GM23338 (cell line): ENCODE measurements around the gene C1orf141. TPM values are rescaled to one million over a fixed set of nuclear protein-coding genes. Genes with fewer than 3 reads are reported as not detected.

Source experiments
- ATAC-seq: fragments of 200-7000 bp; cut with Tn5 transposase; 3 replicates; pipeline ENCODE4 v1.9.1; 2020
- DNase-seq: peaks from one replicate; pipeline ENCODE4 v3.0.0-alpha.2; 2015; ENCODE audit warnings: low spot score
- H2AFZ ChIP-seq: fragments of 200-600 bp; sonication (generic); 2 replicates; pipeline ENCODE4 v1.8.0; 2016; ENCODE audit warnings: antibody characterized with exemption, mild to moderate bottlenecking, moderate library complexity
- H3F3A ChIP-seq: fragments of 200-600 bp; sonication (generic); replicated peaks from 2 replicates; pipeline ENCODE4 v1.8.0; 2017; ENCODE audit warnings: antibody characterized with exemption, mixed run types, low read depth
- H3K27ac ChIP-seq: fragments of 200-600 bp; sonication (generic); 2 replicates; pipeline ENCODE4 v1.6.1; 2016; ENCODE audit warnings: low read depth
- H3K27me3 ChIP-seq: fragments of 200-600 bp; sonication (generic); 2 replicates; pipeline ENCODE4 v1.8.0; 2016; ENCODE audit warnings: mild to moderate bottlenecking, mixed run types, moderate library complexity; ENCODE audit not compliant: insufficient read depth
- H3K36me3 ChIP-seq: fragments of 200-600 bp; sonication (generic); 2 replicates; pipeline ENCODE4 v1.8.0; 2016; ENCODE audit warnings: mild to moderate bottlenecking; ENCODE audit not compliant: insufficient read depth
- H3K4me1 ChIP-seq: fragments of 200-600 bp; sonication (generic); 2 replicates; pipeline ENCODE4 v1.8.0; 2016; ENCODE audit warnings: mild to moderate bottlenecking, moderate library complexity; ENCODE audit not compliant: insufficient read depth
- H3K4me2 ChIP-seq: fragments of 200-600 bp; sonication (generic); 2 replicates; pipeline ENCODE4 v1.7.1; 2017; ENCODE audit warnings: mixed run types
- H3K4me3 ChIP-seq: fragments of 200-600 bp; sonication (generic); 2 replicates; pipeline ENCODE4 v1.6.1; 2016; ENCODE audit warnings: mixed run types
- H3K79me2 ChIP-seq: fragments of 200-600 bp; sonication (generic); replicated peaks from 2 replicates; pipeline ENCODE4 v1.8.0; 2017; ENCODE audit warnings: mild to moderate bottlenecking; ENCODE audit not compliant: insufficient read depth
- H3K9me2 ChIP-seq: fragments of 200-600 bp; sonication (generic); 2 replicates; pipeline ENCODE4 v1.8.0; 2017; ENCODE audit not compliant: insufficient read depth
- H4K20me1 ChIP-seq: fragments of 200-600 bp; sonication (generic); replicated peaks from 2 replicates; pipeline ENCODE4 v1.8.0; 2017; ENCODE audit warnings: mild to moderate bottlenecking; ENCODE audit not compliant: insufficient read depth
- H3K27ac Mint-ChIP-seq: 2 replicates; pipeline ENCODE4 v1.8.0; 2020; ENCODE audit warnings: inconsistent platforms, mild to moderate bottlenecking, moderate library complexity, mixed read lengths
- H3K27me3 Mint-ChIP-seq: 3 replicates; pipeline ENCODE4 v1.8.0; 2022; ENCODE audit warnings: low read depth, mild to moderate bottlenecking, moderate library complexity, mixed read lengths, inconsistent platforms; ENCODE audit not compliant: insufficient read depth, poor library complexity
- H3K36me3 Mint-ChIP-seq: 3 replicates; pipeline ENCODE4 v1.8.0; 2021; ENCODE audit warnings: low read depth, mild to moderate bottlenecking, inconsistent platforms, moderate library complexity, mixed read lengths
- H3K4me1 Mint-ChIP-seq: 3 replicates; pipeline ENCODE4 v1.8.0; 2020; ENCODE audit warnings: mild to moderate bottlenecking, inconsistent platforms, mixed read lengths
- H3K4me3 Mint-ChIP-seq: 3 replicates; pipeline ENCODE4 v1.8.0; 2021; ENCODE audit warnings: moderate library complexity, mild to moderate bottlenecking, inconsistent platforms, mixed read lengths
- H3K9me3 Mint-ChIP-seq: 3 replicates; pipeline ENCODE4 v1.8.0; 2020; ENCODE audit warnings: moderate library complexity, mild to moderate bottlenecking, inconsistent platforms, mixed read lengths
- JUNB ChIP-seq: IDR thresholded peaks from one replicate; pipeline ENCODE4 v1.6.1; 2016; ENCODE audit warnings: antibody characterized with exemption; ENCODE audit not compliant: unreplicated experiment
- POLR2AphosphoS5 ChIP-seq: IDR thresholded peaks from 2 replicates; pipeline ENCODE4 v1.6.1; 2016; ENCODE audit warnings: antibody characterized with exemption, low read depth
- STAT1 ChIP-seq: IDR thresholded peaks from one replicate; pipeline ENCODE4 v1.6.1; 2016; ENCODE audit warnings: antibody characterized with exemption; ENCODE audit not compliant: unreplicated experiment
- polyA plus RNA-seq: library from polyadenylated mRNA; unstranded; fragments of >200 nt; fragmentation: Nextera tagmentation; extraction: Ambion mirVana; gene quantifications from 2 replicates; pipeline ENCODE4 v1.2.1, GENCODE V29; 2016
- total RNA-seq: library from RNA; depleted of rRNA; stranded (reverse); fragments of >200 nt; shearing (Covaris generic); gene quantifications from 2 replicates; pipeline ENCODE4 v1.2.3, GENCODE V29; 2014
- TF ChIP-seq, protein P1 (sequence below): IDR thresholded peaks from one replicate; pipeline ENCODE4 v1.6.1; 2018; ENCODE audit warnings: antibody characterized with exemption; ENCODE audit not compliant: unreplicated experiment
- TF ChIP-seq, protein P2 (sequence below), 2 experiments: fragments of 200-600 bp in 1 of 2; sonication (generic) in 1 of 2; conservative IDR thresholded peaks; 2 replicates each; pipeline versions ENCODE4 v1.5.1 to v1.6.1; 2016 to 2017; ENCODE audit warnings: antibody characterized with exemption in 2 of 2, low read depth in 2 of 2, mild to moderate bottlenecking in 2 of 2, moderate library complexity in 1 of 2
- TF ChIP-seq, protein P3 (sequence below): fragments of 250-450 bp; sonication (Bioruptor Pico); IDR thresholded peaks from 2 replicates; pipeline ENCODE4 v1.5.0; 2020; ENCODE audit warnings: mild to moderate bottlenecking, moderate library complexity

C1orf141 gene
- total and polyA plus RNA-seq, 2 experiments from 2014 or later = not detected

DNA sequence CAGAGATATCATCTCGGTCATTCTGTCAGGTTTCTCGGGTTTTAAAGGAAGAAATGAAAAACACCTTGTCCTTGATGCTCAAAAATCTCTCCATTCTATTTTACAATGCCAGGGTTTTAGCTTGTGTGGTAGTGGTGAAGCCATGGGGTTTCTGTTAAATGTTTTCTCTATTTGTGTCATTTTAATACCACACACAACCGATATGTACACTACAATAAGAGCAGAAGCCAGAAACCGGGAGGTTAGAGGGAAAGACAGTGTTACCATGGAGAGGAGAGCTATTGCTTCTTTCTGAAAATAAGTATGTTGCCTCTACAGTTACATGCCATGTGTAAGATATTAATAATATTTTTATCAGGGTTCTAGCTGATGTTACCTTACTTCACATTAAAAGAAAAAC, 83.6 kb downstream of the C1orf141 start:
- Mint-ChIP-seq H3K27me3 (no peaks in the 10 kb centered on the region), H3K4me1 (peaks cover 14% of the 10 kb centered on the region), H3K4me3 (no peak overlapping the region), H3K27ac (no peak overlapping the region), H3K9me3 (no peaks in the 10 kb centered on the region; the same call in 2 of the 3 replicates), H3K36me3 (no peaks in the 10 kb centered on the region; the same call in 1 of the 3 replicates)
- Histone ChIP-seq H4K20me1 (no peaks in the 10 kb centered on the region), H3K9me2 (no peaks in the 10 kb centered on the region), H3K36me3 (peaks cover 2% of the 10 kb centered on the region; the same call in 1 of the 2 replicates), H3K27me3 (peaks cover 18% of the 10 kb centered on the region), H3K4me2 (no peak overlapping the region), H3K79me2 (no peaks in the 10 kb centered on the region), H3K4me1 (peaks cover 11% of the 10 kb centered on the region), H3F3A (no peaks in the 10 kb centered on the region), H2AFZ (no peak overlapping the region), H3K4me3 (no peak overlapping the region), H3K27ac (no peak overlapping the region)
- DNase-seq (no peak), ATAC-seq (no peak)
- TF ChIP-seq JUNB (no peak), STAT1 (no peak), POLR2AphosphoS5 (no peak)
- TF ChIP-seq, protein P1, sequence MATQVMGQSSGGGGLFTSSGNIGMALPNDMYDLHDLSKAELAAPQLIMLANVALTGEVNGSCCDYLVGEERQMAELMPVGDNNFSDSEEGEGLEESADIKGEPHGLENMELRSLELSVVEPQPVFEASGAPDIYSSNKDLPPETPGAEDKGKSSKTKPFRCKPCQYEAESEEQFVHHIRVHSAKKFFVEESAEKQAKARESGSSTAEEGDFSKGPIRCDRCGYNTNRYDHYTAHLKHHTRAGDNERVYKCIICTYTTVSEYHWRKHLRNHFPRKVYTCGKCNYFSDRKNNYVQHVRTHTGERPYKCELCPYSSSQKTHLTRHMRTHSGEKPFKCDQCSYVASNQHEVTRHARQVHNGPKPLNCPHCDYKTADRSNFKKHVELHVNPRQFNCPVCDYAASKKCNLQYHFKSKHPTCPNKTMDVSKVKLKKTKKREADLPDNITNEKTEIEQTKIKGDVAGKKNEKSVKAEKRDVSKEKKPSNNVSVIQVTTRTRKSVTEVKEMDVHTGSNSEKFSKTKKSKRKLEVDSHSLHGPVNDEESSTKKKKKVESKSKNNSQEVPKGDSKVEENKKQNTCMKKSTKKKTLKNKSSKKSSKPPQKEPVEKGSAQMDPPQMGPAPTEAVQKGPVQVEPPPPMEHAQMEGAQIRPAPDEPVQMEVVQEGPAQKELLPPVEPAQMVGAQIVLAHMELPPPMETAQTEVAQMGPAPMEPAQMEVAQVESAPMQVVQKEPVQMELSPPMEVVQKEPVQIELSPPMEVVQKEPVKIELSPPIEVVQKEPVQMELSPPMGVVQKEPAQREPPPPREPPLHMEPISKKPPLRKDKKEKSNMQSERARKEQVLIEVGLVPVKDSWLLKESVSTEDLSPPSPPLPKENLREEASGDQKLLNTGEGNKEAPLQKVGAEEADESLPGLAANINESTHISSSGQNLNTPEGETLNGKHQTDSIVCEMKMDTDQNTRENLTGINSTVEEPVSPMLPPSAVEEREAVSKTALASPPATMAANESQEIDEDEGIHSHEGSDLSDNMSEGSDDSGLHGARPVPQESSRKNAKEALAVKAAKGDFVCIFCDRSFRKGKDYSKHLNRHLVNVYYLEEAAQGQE = no peak
- TF ChIP-seq, protein P2, sequence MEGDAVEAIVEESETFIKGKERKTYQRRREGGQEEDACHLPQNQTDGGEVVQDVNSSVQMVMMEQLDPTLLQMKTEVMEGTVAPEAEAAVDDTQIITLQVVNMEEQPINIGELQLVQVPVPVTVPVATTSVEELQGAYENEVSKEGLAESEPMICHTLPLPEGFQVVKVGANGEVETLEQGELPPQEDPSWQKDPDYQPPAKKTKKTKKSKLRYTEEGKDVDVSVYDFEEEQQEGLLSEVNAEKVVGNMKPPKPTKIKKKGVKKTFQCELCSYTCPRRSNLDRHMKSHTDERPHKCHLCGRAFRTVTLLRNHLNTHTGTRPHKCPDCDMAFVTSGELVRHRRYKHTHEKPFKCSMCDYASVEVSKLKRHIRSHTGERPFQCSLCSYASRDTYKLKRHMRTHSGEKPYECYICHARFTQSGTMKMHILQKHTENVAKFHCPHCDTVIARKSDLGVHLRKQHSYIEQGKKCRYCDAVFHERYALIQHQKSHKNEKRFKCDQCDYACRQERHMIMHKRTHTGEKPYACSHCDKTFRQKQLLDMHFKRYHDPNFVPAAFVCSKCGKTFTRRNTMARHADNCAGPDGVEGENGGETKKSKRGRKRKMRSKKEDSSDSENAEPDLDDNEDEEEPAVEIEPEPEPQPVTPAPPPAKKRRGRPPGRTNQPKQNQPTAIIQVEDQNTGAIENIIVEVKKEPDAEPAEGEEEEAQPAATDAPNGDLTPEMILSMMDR (conservative IDR thresholded peaks at IDR 0.05; ENCODE audit: low read depth in 2 of 2) = no peak
- TF ChIP-seq, protein P3, sequence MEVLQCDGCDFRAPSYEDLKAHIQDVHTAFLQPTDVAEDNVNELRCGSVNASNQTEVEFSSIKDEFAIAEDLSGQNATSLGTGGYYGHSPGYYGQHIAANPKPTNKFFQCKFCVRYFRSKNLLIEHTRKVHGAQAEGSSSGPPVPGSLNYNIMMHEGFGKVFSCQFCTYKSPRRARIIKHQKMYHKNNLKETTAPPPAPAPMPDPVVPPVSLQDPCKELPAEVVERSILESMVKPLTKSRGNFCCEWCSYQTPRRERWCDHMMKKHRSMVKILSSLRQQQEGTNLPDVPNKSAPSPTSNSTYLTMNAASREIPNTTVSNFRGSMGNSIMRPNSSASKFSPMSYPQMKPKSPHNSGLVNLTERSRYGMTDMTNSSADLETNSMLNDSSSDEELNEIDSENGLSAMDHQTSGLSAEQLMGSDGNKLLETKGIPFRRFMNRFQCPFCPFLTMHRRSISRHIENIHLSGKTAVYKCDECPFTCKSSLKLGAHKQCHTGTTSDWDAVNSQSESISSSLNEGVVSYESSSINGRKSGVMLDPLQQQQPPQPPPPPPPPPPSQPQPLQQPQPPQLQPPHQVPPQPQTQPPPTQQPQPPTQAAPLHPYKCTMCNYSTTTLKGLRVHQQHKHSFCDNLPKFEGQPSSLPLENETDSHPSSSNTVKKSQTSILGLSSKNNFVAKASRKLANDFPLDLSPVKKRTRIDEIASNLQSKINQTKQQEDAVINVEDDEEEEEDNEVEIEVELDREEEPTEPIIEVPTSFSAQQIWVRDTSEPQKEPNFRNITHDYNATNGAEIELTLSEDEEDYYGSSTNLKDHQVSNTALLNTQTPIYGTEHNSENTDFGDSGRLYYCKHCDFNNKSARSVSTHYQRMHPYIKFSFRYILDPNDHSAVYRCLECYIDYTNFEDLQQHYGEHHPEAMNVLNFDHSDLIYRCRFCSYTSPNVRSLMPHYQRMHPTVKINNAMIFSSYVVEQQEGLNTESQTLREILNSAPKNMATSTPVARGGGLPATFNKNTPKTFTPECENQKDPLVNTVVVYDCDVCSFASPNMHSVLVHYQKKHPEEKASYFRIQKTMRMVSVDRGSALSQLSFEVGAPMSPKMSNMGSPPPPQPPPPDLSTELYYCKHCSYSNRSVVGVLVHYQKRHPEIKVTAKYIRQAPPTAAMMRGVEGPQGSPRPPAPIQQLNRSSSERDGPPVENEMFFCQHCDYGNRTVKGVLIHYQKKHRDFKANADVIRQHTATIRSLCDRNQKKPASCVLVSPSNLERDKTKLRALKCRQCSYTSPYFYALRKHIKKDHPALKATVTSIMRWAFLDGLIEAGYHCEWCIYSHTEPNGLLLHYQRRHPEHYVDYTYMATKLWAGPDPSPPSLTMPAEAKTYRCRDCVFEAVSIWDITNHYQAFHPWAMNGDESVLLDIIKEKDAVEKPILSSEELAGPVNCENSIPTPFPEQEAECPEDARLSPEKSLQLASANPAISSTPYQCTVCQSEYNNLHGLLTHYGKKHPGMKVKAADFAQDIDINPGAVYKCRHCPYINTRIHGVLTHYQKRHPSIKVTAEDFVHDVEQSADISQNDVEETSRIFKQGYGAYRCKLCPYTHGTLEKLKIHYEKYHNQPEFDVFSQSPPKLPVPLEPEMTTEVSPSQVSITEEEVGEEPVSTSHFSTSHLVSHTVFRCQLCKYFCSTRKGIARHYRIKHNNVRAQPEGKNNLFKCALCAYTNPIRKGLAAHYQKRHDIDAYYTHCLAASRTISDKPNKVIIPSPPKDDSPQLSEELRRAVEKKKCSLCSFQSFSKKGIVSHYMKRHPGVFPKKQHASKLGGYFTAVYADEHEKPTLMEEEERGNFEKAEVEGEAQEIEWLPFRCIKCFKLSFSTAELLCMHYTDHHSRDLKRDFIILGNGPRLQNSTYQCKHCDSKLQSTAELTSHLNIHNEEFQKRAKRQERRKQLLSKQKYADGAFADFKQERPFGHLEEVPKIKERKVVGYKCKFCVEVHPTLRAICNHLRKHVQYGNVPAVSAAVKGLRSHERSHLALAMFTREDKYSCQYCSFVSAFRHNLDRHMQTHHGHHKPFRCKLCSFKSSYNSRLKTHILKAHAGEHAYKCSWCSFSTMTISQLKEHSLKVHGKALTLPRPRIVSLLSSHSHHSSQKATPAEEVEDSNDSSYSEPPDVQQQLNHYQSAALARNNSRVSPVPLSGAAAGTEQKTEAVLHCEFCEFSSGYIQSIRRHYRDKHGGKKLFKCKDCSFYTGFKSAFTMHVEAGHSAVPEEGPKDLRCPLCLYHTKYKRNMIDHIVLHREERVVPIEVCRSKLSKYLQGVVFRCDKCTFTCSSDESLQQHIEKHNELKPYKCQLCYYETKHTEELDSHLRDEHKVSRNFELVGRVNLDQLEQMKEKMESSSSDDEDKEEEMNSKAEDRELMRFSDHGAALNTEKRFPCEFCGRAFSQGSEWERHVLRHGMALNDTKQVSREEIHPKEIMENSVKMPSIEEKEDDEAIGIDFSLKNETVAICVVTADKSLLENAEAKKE (CRISPR knock-in tag) = no peak
